ENCODE results near the gene MPC1. TPM values are rescaled to one million over a fixed set of nuclear protein-coding genes. Genes with fewer than 3 reads are reported as not detected.

Gene MPC1
- total RNA-seq, 1 experiment from 2014 or later: 44.4 TPM

GRCh38 chr6:166318227-166318626 lies 64.5 kb downstream of the MPC1 start:
- DNase-seq: no peak
- peaks cover 12% of the 10 kb centered on the region for H3K36me3 ChIP-seq
- H3K4me3 ChIP-seq: no peak overlapping the region
- no peaks in the 10 kb centered on the region for H3K27me3 ChIP-seq
- H3K9me3 ChIP-seq: no peaks in the 10 kb centered on the region

DNA sequence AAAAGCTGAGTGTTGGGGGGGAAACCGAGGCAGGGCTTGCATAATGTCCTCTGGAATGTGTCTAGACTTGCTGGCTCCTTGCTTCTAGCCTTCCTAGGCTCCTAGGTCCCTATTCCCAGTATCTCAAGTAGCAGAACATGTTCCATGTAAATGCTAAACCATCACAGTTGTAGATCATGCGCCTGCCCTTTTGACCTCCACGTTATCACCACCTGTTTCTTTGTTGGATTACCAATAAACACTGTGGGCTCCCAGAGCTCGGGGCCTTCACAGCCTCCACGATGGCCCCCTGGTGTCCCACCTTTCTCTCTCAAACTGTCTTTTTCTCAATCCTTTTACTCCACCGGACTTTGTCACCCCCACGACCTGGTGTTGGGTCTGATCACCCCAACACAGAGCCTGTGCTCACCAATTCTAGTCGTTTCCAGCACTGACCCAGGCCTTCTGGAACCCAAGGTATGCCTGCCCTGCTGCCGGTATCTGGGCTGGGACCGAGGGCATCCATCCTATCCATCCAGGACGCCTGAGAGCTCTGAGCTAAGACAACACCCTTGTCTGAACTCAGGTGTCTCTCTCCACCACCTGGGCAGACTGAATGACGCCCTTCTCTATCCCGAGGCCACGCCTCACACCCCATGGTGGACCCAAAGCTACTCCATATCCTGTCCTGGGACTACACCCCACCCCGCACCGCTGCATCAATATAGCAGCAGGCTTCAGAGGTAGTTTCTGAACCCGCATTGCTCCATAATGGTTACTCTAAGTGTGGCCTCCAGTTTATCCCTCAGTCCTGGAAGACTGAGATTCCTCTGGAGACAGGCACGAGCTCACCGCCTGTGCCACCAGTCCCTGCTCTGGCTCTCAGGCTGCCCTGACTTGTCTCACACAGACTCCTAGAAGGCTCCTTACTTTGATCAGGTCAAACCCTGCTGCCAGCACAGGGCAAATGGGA lies 65.2 kb downstream of the MPC1 start:
- DNase-seq: no peak
- H3K36me3 ChIP-seq: peaks cover 7% of the 10 kb centered on the region
- no peaks in the 10 kb centered on the region for H3K27me3 ChIP-seq
- no peaks in the 10 kb centered on the region for H3K9me3 ChIP-seq
- H3K4me3 ChIP-seq: no peak overlapping the region

DNA sequence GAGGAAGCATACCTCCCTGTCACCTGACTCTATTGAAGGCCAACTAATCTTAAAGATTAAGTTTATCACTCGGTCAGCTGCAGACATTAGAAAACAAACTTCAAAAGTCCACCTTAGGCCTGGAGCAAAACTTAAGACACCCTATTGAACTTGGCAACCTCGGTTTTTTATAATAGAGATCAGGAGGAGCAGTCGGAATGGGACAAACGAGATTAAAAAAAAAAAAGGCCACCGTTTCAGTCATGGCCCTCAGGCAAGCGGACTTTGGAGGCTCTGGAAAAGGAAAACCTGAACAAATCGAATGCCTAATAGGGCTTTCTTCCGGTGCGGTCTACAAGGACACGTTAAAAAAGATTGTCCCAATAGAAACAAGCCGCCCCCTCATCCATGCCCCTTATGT lies 67.3 kb downstream of the MPC1 start:
- Histone ChIP-seq H3K36me3 (peaks cover 3% of the 10 kb centered on the region; the same call in 1 of the 2 replicates), H3K9me3 (no peaks in the 10 kb centered on the region), H3K27me3 (no peaks in the 10 kb centered on the region), H3K4me3 (no peak overlapping the region)
- DNase-seq: no peak

Other genes with a start within 250 kb of the MPC1 start
- gene TBXT, start 215.1 kb downstream of the MPC1 start, total RNA-seq (2014; rRNA removed; shearing (Covaris generic); ENCODE audit: low replicate concordance): not detected in 2 replicates
- gene PRR18, start 74.5 kb downstream of the MPC1 start, total RNA-seq (2014; rRNA removed; shearing (Covaris generic); ENCODE audit: low replicate concordance): 0.05 and 1.3 TPM in 2 replicates
- 22.6 and 28.8 TPM in 2 replicates for gene SFT2D1, start 40.4 kb downstream of the MPC1 start, total RNA-seq (2014; rRNA removed; shearing (Covaris generic); ENCODE audit: low replicate concordance)
- gene RAMACL, start 203.7 kb upstream of the MPC1 start, total RNA-seq (2014; rRNA removed; shearing (Covaris generic); ENCODE audit: low replicate concordance): 0.13 TPM in 1 of 2 replicates, not detected in the other
- 14.1 and 14.3 TPM in 2 replicates for gene RPS6KA2, start 244.3 kb upstream of the MPC1 start, total RNA-seq (2014; rRNA removed; shearing (Covaris generic); ENCODE audit: low replicate concordance)